ENCODE data around the gene FBXL7. TPM values are rescaled to one million over a fixed set of nuclear protein-coding genes. Genes with fewer than 3 reads are reported as not detected.

FBXL7 gene
- total RNA-seq, 1 donor from 2014 or later, result 30.4 TPM

- peak overlapping the region in 1 of 2 donors; percentile 3 for H3K4me3 ChIP-seq
- peaks cover 5 to 41% of the 10 kb centered on the region in 2 donors for H3K4me1 ChIP-seq
- no peak for DNase-seq (ENCODE audit: low spot score in 2 of 2)
Observed at GRCh38 chr5:15694696-15695214, 194.8 kb downstream of the FBXL7 start.

DNA sequence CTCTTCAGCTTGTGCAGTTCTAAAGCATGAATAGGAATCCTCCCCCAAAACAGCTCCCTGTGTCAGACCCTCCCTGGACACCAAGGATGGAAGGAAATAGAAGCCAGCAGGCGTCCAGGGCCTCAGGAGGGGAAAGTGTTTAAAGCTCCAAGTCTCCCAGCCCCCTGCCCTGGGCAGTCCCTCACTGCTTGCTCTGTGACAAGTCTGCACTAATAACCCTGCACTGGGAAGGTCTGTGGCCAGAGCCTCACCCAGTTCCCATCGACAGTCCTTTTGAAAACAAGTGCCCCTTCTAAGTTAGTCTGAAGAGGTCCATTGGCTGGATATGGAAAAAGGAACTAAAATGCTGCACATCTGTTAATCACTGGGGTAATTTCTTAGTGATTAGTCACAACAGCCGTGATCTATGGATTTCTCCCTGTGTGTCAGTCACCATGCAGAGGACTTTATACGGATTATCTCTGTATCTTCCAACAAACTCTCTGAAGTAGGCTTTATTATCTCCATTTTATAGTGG lies 195.3 kb downstream of the FBXL7 start:
- intact Hi-C loops (cut with DNase I), result loop anchor here (5.0 kb wide), 1 partner anchor 193 kb away; the partner anchor contains the start of gene FBXL7
- no peaks in the 10 kb centered on the region for H3K36me3 ChIP-seq
- no peak for DNase-seq (ENCODE audit: low spot score in 2 of 2)
- H3K4me3 ChIP-seq, result no peak overlapping the region
- TF ChIP-seq, protein P1, sequence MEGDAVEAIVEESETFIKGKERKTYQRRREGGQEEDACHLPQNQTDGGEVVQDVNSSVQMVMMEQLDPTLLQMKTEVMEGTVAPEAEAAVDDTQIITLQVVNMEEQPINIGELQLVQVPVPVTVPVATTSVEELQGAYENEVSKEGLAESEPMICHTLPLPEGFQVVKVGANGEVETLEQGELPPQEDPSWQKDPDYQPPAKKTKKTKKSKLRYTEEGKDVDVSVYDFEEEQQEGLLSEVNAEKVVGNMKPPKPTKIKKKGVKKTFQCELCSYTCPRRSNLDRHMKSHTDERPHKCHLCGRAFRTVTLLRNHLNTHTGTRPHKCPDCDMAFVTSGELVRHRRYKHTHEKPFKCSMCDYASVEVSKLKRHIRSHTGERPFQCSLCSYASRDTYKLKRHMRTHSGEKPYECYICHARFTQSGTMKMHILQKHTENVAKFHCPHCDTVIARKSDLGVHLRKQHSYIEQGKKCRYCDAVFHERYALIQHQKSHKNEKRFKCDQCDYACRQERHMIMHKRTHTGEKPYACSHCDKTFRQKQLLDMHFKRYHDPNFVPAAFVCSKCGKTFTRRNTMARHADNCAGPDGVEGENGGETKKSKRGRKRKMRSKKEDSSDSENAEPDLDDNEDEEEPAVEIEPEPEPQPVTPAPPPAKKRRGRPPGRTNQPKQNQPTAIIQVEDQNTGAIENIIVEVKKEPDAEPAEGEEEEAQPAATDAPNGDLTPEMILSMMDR (IDR thresholded peaks at IDR 0.05), result no peak
- no peaks in the 10 kb centered on the region for H3K9me3 ChIP-seq
- H3K27ac ChIP-seq, result peak overlapping the region; percentile 55 to 83
- no peaks in the 10 kb centered on the region for H3K27me3 ChIP-seq
- peaks cover 5 to 39% of the 10 kb centered on the region in 2 donors for H3K4me1 ChIP-seq

More at GRCh38 chr5:15694696-15695214, 194.8 kb downstream of the FBXL7 start:
- intact Hi-C loops (cut with DNase I), result loop anchor here (5.0 kb wide), 1 partner anchor 192 kb away; the partner anchor contains the start of gene FBXL7
- H3K9me3 ChIP-seq, result no peaks in the 10 kb centered on the region
- H3K27ac ChIP-seq, result peak overlapping the region; percentile 55 to 83
- H3K36me3 ChIP-seq, result no peaks in the 10 kb centered on the region
- TF ChIP-seq, protein P1 (IDR thresholded peaks at IDR 0.05), result no peak
- H3K27me3 ChIP-seq, result no peaks in the 10 kb centered on the region

DNA sequence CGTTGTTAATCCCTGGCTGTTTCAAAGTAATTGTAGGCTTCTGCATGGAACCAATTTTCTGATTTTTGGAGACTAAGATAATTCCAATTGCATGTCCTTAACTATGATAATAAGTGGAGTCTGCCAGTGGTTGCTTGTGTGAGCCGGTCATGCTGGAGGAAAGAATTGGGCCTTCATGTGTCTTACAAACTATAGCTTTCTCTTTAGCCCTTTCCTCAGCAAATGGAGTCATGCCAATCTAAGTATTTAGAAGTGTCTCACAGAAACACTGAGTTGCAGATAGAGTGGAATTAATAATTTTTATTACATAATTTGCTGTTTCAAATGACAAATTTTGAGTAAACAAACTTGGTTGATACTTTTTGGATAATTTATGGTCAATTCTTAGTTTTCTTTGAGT lies 200.4 kb downstream of the FBXL7 start:
- Histone ChIP-seq H3K27ac (no peak overlapping the region), H3K36me3 (no peaks in the 10 kb centered on the region), H3K9me3 (no peaks in the 10 kb centered on the region), H3K27me3 (no peaks in the 10 kb centered on the region), H3K4me1 (peaks cover under 1 to 18% of the 10 kb centered on the region in 2 donors), H3K4me3 (no peak overlapping the region)
- intact Hi-C loops (cut with DNase I), result no loop called here
- DNase-seq (ENCODE audit: low spot score in 2 of 2), result no peak
- TF ChIP-seq, protein P1 (IDR thresholded peaks at IDR 0.05), result no peak

DNA sequence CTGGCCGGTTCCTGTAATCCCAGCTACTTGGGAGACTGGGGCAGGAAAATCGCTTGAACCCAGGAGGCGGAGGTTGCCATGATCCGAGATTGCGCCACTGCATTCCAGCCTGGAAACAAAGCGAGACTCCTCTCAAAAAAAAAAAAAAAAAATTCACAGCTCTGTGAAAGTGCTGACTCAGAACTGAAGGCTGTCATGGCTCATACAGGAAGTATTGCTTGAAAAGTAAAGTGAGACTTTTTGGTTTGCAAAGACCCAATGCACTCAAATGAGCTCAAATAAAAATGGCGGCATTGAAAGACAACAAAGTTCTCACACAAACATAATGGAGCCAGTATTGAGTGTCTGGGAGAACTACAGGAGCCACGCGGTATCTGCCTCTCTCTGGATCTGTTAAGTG lies 202.1 kb downstream of the FBXL7 start:
- Histone ChIP-seq H3K36me3 (no peaks in the 10 kb centered on the region), H3K27ac (no peak overlapping the region), H3K27me3 (no peaks in the 10 kb centered on the region), H3K4me1 (peaks cover 0 to 12% of the 10 kb centered on the region in 2 donors), H3K4me3 (no peak overlapping the region), H3K9me3 (no peaks in the 10 kb centered on the region)
- intact Hi-C loops (cut with DNase I), result no loop called here
- TF ChIP-seq, protein P1 (IDR thresholded peaks at IDR 0.05), result no peak
- no peak for DNase-seq (ENCODE audit: low spot score in 2 of 2)

- no peaks in the 10 kb centered on the region for H3K36me3 ChIP-seq
Observed at GRCh38 chr5:15703901-15704300, 203.9 kb downstream of the FBXL7 start.

More at GRCh38 chr5:15703901-15704300, 203.9 kb downstream of the FBXL7 start:
- H3K4me3 ChIP-seq, result no peak overlapping the region
- TF ChIP-seq, protein P1 (IDR thresholded peaks at IDR 0.05), result no peak
- H3K4me1 ChIP-seq, result peaks cover 0 to 21% of the 10 kb centered on the region in 2 donors
- intact Hi-C loops (cut with DNase I), result no loop called here
- no peak for DNase-seq (ENCODE audit: low spot score in 2 of 2)
- H3K9me3 ChIP-seq, result no peaks in the 10 kb centered on the region
- no peak overlapping the region for H3K27ac ChIP-seq
- H3K27me3 ChIP-seq, result no peaks in the 10 kb centered on the region

Data from ascending aorta (tissue), 2 donors.